HG03460 (cell line): ENCODE data around the gene ADGRD1.
"Not testable (repeated sequence)": the region's sequence is repeated elsewhere in the genome, so short reads cannot be mapped to it uniquely, and the experiment has no call there.

Source experiments
- ATAC-seq: cut with Tn5 transposase; IDR thresholded peaks from one replicate; pipeline ENCODE4 v1.9.1; 2021; ENCODE audit not compliant: unreplicated experiment

Gene ADGRD1

GRCh38 chr12:131113568-131114270 is 160.0 kb downstream of the ADGRD1 start:
- no peak for ATAC-seq

DNA sequence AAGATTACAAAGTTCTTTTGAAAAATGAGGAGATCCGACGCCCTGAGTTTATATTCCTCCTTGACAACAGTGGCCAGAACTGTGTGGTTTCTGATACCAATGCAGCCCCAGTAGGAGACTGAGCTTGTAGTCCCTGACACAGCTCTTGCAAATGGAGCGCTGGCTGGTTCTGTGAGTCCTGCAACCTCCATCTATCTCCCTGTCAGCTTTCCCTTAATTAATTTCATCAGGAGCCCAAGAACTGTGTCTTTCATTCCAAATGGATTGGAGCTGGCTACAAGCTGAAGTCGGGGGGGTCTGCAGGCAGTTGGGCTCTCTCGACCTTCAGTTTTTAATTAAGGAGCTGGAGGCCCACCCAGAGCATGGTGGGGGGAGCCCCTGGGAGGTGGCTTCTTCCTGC is 160.6 kb downstream of the ADGRD1 start:
- no peak for ATAC-seq

GRCh38 chr12:131114942-131115584 is 161.4 kb downstream of the ADGRD1 start:
- no peak for ATAC-seq

DNA sequence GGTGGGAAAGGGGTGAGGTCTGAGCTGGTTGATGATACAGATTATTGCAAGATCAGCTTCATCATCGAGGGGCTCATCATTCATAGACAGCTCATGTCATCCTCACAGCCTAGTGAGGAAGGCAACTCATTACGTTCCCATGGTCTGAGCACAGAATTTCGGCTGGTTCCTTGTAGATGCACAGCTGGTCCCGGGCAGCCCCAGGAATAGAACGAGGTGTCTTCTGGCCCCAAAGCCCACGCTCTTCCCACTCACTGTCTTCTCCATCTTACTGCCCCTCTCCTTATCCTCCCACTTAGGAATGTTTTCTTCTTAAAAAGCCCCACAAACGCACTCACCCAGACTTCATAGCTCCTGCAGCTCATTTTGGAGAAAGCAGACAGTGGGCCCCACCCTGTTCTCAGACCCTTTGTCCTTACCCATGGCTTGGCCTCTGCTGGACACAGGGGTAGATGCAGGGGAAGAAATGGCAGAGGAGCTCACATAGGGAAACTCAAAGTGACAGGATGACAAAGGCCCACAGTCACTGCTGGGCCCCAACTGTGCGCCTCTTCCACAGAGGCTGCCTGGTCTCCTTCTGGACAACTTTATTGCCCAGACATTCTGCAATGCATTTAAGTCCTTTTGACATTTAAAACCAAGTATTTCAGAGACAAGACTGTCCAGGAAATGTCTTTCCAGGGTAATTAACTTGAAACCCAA is 162.2 kb downstream of the ADGRD1 start:
- ATAC-seq, result no peak

- no peak for ATAC-seq
Observed at GRCh38 chr12:131116468-131117117, 162.9 kb downstream of the ADGRD1 start.

DNA sequence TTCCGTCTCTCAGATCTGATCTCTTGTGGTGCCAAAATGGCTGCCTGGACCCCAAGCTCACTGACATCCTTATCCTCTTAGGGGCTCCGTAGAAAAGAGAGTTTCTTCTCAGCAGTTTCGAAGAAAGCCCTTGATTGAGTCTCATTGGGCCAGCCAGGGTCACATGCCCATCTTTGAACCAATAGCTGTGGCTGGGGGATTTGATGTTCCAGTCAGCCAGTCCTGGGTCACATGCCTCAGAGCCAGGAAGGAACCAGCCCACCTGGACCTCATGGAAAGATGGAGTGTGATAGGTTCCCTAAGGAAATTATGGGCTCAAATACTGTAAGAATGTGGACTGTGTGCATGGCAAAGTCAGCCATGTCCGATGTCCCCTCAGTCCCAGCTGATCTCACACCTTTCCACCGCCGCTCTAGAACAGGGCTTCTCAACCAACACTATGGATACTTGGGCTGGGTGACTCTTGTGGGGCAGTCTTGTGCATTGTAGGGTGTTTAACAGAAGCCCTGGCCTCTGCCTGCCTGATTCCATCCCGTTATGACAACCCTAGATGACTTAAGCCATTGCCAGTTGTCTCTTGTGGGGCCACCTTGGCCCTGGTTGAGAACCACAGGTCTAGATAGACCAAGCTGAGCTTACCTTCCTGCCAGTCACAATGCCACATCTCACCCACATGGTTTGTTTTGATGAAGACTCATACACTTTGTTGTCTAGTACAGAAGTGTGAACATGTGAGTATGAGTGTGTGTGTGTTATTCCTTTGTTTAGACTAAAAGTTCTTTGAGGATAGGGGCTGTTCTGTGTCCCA is 163.9 kb downstream of the ADGRD1 start:
- no peak for ATAC-seq

- ATAC-seq, result no peak
Observed at GRCh38 chr12:131118371-131118770, 164.7 kb downstream of the ADGRD1 start.

DNA sequence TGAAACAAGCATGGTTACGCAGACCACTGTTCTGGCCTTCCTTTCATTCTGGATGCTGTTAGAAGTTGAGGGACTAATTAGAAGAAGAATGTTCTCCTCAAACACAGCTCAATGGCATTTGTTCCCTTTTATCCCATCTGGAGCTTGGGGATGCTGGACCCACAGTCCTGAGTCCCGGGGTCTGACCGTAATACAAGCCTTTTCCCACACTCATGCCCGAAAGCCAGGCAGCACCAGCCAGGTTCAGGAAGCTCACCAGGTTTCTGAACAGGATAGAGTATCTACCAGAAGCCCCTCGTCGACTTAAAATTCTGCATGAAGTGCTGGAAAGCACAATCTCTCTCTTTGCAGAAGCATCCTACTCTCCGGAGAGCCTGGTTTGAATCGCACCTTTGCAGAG is 165.6 kb downstream of the ADGRD1 start:
- ATAC-seq, result not testable (repeated sequence)

DNA sequence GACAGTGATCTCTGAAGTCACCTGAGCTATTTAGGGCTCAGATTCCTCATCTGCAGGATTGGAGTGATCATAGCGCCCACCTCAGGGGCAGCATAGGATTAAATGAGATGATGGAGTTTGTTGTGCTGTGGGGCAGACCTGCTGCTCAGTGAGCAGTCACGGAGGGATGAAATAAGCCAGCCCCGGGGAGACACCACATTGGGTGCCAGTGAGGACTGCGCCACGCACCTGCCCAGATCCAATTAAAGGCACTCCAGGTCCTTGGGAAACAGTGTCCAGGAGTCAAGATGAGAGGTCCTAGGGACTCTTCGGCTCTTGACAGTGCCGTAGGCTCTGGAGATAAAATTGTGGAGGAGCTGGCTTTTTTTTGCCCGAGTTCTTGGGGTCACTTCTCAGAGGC is 166.2 kb downstream of the ADGRD1 start:
- ATAC-seq, result no peak

- ATAC-seq, result no peak
Observed at GRCh38 chr12:131120831-131121271, 167.1 kb downstream of the ADGRD1 start.

DNA sequence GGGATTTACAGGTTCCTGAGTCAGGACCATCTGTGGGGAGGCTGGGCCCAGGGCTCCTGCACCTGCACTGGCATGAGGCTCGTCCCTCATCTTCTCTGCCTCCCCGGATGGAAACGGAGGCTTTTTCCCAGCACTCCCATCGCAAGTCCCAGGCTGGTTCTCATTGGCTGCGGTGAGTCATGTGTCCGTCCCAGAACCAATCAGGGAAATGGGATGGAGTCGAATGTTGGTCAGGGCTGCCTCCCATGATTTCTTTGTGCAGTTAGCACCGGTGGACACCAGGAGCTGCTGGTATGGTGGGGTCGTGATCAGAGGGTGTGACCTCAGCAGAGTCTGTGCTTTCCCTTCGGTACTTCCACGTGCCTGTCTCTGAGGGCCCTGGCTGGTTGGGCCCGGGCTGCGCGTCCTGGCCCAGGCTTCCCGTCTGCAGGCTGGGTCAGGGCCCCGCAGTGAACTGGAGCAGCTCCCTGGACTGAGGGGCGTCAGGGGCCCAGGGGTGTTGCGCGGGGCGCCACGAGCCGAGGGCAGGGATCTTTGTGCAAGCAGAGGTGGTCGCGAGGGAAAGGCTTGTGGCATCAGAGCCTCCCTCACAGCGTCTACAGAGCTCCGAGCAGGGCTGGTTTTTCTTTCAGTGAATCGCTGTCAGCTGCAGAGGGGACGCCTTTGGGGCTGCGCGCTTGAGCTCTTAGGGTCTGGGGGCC is 168.1 kb downstream of the ADGRD1 start:
- no peak for ATAC-seq

DNA sequence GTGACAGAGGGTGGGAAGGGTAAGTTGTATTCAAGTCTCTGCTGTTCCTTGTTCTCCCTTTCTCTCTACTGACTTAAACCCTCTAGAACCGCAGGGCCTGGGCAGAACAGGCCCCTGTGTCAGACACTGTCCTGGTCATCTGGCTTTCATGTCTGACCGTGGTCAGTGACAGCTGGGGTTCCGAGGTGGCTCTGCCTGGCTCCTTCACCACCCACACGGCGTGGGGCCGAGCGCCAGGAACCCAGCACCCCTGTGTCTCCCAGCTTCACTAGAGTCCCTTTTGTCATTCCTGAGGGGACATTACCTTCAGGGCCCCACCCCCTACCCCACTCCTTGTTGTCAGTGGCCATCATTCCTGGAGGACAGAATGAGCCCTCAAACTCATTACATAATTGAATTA is 168.9 kb downstream of the ADGRD1 start:
- no peak for ATAC-seq

GRCh38 chr12:131123817-131124216 is 170.1 kb downstream of the ADGRD1 start:
- no peak for ATAC-seq

DNA sequence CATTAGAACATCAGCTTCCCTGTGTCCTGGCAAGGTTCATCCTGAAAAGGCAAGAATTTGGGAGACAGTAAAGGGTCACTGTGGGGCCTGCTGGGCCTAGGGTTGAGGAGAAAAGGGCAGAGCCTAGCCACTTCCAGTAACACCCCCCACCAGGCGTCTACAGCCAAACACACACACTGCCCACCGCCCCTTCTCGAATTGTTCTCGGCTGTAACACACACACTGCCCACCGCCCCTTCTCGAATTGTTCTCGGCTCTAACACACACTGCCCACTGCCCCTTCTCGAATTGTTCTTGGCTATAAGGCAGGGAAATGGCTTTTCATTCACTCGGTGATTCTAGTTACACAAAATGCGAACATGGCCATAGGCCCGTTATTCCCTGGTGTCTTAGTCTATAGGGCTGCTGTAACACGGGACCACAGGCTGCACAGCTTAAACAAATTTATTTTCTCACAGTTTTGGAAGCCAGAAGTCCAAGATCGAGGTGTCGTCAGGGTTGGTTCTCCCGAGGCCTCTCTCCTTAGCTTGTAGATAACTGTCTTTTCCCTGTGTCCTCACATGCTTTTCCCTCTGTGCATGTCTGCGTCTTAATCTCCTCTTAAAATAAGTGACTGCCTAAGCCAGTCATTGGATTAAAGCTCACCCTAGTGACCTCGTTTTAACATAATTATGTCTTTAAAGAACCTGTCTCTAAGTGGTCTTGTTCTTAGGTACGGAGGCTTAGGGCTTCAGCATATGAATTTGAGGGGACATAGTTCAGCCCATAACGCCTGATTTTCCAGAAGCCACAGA is 171.0 kb downstream of the ADGRD1 start:
- no peak for ATAC-seq

GRCh38 chr12:131126662-131127173 is 173.0 kb downstream of the ADGRD1 start:
- ATAC-seq, result no peak

DNA sequence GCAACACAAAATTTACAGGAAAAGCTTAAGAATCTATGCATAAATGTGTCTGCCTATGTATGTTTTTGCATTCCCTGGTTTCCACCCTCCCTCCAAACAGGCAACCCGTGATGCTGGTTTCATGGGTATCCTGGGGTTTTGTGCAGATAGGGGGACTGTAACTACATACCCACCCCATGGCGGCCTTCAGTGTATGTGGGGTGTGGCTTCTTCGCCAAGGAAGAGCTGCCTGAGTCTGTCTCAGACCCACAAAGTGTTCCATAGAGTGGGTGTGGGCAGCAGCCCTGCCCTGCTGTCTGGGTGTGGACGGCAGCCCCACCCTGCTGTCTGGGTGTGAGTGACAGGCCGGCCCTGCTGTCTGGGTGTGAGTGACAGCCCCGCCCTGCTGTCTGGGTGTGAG is 174.8 kb downstream of the ADGRD1 start:
- ATAC-seq, result no peak

GRCh38 chr12:131128966-131129619 is 175.4 kb downstream of the ADGRD1 start:
- not testable (repeated sequence) for ATAC-seq

- no peak for ATAC-seq
Observed at GRCh38 chr12:131129839-131130238, 176.1 kb downstream of the ADGRD1 start.
